GM19324 (cell line): ENCODE data around the gene SLC35A2.
"Not testable (repeated sequence)": the region's sequence is repeated elsewhere in the genome, so short reads cannot be mapped to it uniquely, and the experiment has no call there.

ENCODE experiments used
- ATAC-seq: cut with Tn5 transposase; IDR thresholded peaks from one replicate; pipeline ENCODE4 v1.9.1; 2021; ENCODE audit warnings: mild to moderate bottlenecking, moderate library complexity; ENCODE audit not compliant: unreplicated experiment, low FRiP score

Gene SLC35A2

DNA sequence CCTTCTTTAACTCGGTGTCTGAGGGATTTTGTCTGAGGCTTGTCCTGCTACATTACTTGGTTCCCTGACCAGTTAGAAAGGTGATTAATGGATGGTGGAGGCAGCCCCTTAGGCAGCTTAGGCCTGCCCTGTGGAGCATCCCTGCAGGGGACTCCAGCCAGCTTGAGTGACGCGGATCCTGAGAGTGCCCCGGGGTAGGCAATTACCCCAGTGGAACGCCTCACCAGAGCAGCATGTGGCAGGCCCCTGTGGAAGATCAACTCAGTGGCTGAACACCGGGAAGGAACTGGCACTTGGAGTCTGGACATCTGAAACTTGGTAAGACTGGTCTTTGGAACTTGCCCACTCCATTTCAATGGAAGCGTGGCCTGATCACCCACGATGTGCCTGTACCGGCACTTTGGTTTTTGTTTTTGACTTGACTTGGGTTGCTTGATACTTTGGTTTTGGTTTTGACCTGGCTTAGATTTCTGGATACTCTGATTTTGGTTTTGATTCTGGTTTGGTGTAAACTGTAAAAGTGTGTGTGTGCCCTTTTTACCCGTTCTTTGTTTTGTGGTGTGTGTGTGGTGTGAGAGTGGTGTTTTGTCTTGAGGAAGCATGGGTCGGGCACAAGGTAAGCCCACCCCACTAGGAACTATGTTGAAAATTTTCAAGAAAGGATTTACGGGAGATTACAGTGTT, 57.2 kb downstream of the SLC35A2 start:
- ATAC-seq, result not testable (repeated sequence)

DNA sequence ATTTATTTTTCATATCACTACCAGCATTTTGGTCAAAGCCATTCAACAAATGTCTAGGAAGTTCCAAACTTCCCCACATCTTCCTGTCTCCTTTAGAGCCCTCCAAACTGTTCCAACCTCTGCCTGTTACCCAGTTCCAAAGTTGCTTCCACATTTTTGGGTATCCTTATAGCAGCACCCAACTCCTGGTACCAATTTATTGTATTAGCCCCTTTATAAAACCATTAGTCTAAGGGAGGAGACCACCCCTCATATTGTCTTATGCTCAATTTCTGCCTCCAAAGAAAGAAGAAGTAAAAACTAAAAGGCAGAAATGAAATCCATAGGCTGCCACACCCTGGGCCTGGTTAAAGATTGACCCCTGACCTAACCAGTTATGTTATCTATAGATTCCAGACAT, 58.0 kb downstream of the SLC35A2 start:
- not testable (repeated sequence) for ATAC-seq
